Activated CD4-positive, alpha-beta memory T cell treated with anti-CD3 and anti-CD28 coated beads for 36 hours (primary cell): Measurements from ENCODE around the gene ING3. TPM values are rescaled to one million over a fixed set of nuclear protein-coding genes. Genes with fewer than 3 reads are reported as not detected.
"Not testable (repeated sequence)": the region's sequence is repeated elsewhere in the genome, so short reads cannot be mapped to it uniquely, and the experiment has no call there.

ENCODE experiments used
- CTCF ChIA-PET: fragments of 350-600 bp; sonication (Branson Sonifier 250); formaldehyde crosslinking; loops from one replicate; lab custom pipeline; 2021; ENCODE audit warnings: antibody characterized with exemption, inconsistent platforms; lab: Charles Lee
- POLR2A ChIA-PET: fragments of 350-600 bp; sonication (Branson Sonifier 250); formaldehyde crosslinking; loops from one replicate; lab custom pipeline; 2021; ENCODE audit warnings: antibody characterized with exemption; lab: Charles Lee
- DNase-seq: peaks from one replicate; pipeline ENCODE4 v3.0.0-alpha.2; 2020
- H3K27ac Mint-ChIP-seq: one replicate; pipeline ENCODE4 v1.8.0; 2021; ENCODE audit warnings: mixed read lengths
- H3K27me3 Mint-ChIP-seq: one replicate; pipeline ENCODE4 v1.8.0; 2021; ENCODE audit warnings: mixed read lengths
- H3K36me3 Mint-ChIP-seq: one replicate; pipeline ENCODE4 v1.8.0; 2021; ENCODE audit warnings: mixed read lengths
- H3K4me1 Mint-ChIP-seq: one replicate; pipeline ENCODE4 v1.8.0; 2021; ENCODE audit warnings: low read depth, mixed read lengths
- H3K4me3 Mint-ChIP-seq: one replicate; pipeline ENCODE4 v1.8.0; 2021; ENCODE audit warnings: mild to moderate bottlenecking, mixed read lengths
- H3K9me3 Mint-ChIP-seq: one replicate; pipeline ENCODE4 v1.8.0; 2021; ENCODE audit warnings: mixed read lengths
- intact Hi-C: fragments of 100-400 bp; cut with micrococcal nuclease; formaldehyde crosslinking; loops from one replicate; pipeline ENCODE4 v1.15.1; 2023
- total RNA-seq, 2 experiments: library from RNA; stranded (reverse); gene quantifications; one replicate each; pipeline ENCODE4 v1.2.3, GENCODE V29; 2021

Gene ING3
- total RNA-seq, 2 experiments from 2014 or later: 23.5 to 24.8 TPM

GRCh38 chr7:120998996-120999565 is 48.5 kb downstream of the ING3 start:
- Mint-ChIP-seq H3K27ac (no peak overlapping the region), H3K9me3 (no peaks in the 10 kb centered on the region), H3K4me3 (no peak overlapping the region), H3K27me3 (peaks cover 6% of the 10 kb centered on the region), H3K36me3 (no peaks in the 10 kb centered on the region), H3K4me1 (peaks cover 15% of the 10 kb centered on the region)
- POLR2A ChIA-PET: no interaction called here
- CTCF ChIA-PET: interaction anchor here (3.5 kb wide), 1 partner anchor 11 kb away, joined by 20 read pairs; the partner anchor contains the start of gene CPED1
- DNase-seq: no peak
- intact Hi-C loops: no loop called here

- Mint-ChIP-seq H3K27ac (no peak overlapping the region), H3K9me3 (no peaks in the 10 kb centered on the region), H3K27me3 (peaks cover 12% of the 10 kb centered on the region), H3K4me1 (peaks cover 15% of the 10 kb centered on the region), H3K4me3 (no peak overlapping the region), H3K36me3 (no peaks in the 10 kb centered on the region)
- ChIA-PET POLR2A (no interaction called here), CTCF (interaction anchor here (0.7 to 3.5 kb wide), 3 partner anchors 12 to 108 kb away, joined by 3 to 20 read pairs (median 6); partner anchors contain the start of gene CPED1)
- intact Hi-C loops: no loop called here
- DNase-seq: no peak
Observed at GRCh38 chr7:121000081-121000983, 49.8 kb downstream of the ING3 start.

- intact Hi-C loops: no loop called here
- ChIA-PET CTCF (interaction anchor here (1.2 to 1.9 kb wide), 2 partner anchors 14 to 107 kb away, joined by 6 to 11 read pairs; partner anchors contain the start of gene CPED1), POLR2A (no interaction called here)
- Mint-ChIP-seq H3K27me3 (peaks cover 18% of the 10 kb centered on the region), H3K36me3 (no peaks in the 10 kb centered on the region), H3K27ac (no peak overlapping the region), H3K4me3 (no peak overlapping the region), H3K4me1 (peaks cover 9% of the 10 kb centered on the region), H3K9me3 (no peaks in the 10 kb centered on the region)
- no peak for DNase-seq
Observed at GRCh38 chr7:121001234-121001906, 50.8 kb downstream of the ING3 start.

GRCh38 chr7:121002048-121002756 is 51.6 kb downstream of the ING3 start:
- no peak overlapping the region for H3K27ac Mint-ChIP-seq
- intact Hi-C loops: no loop called here

GRCh38 chr7:121002757-121003200 is 52.2 kb downstream of the ING3 start:
- POLR2A ChIA-PET: no interaction called here
- H3K27ac Mint-ChIP-seq: no peak overlapping the region
- CTCF ChIA-PET: interaction anchor here (1.9 kb wide), 1 partner anchor 15 kb away, joined by 11 read pairs; the partner anchor contains the start of gene CPED1

More at GRCh38 chr7:121002048-121002756, 51.6 kb downstream of the ING3 start:
- peaks cover 22% of the 10 kb centered on the region for H3K27me3 Mint-ChIP-seq
- POLR2A ChIA-PET: no interaction called here
- H3K4me1 Mint-ChIP-seq: peaks cover 4% of the 10 kb centered on the region
- H3K36me3 Mint-ChIP-seq: no peaks in the 10 kb centered on the region
- DNase-seq: no peak
- no peak overlapping the region for H3K4me3 Mint-ChIP-seq
- CTCF ChIA-PET: interaction anchor here (1.9 kb wide), 1 partner anchor 15 kb away, joined by 11 read pairs; the partner anchor contains the start of gene CPED1
- no peaks in the 10 kb centered on the region for H3K9me3 Mint-ChIP-seq

GRCh38 chr7:121003986-121004685 is 53.6 kb downstream of the ING3 start:
- peaks cover 20% of the 10 kb centered on the region for H3K27me3 Mint-ChIP-seq
- ChIA-PET POLR2A (no interaction called here), CTCF (no interaction called here)
- DNase-seq: no peak
- H3K36me3 Mint-ChIP-seq: no peaks in the 10 kb centered on the region
- no peaks in the 10 kb centered on the region for H3K9me3 Mint-ChIP-seq
- intact Hi-C loops: no loop called here
- peaks cover 4% of the 10 kb centered on the region for H3K4me1 Mint-ChIP-seq
- H3K4me3 Mint-ChIP-seq: no peak overlapping the region
- no peak overlapping the region for H3K27ac Mint-ChIP-seq

More at GRCh38 chr7:121002757-121003200, 52.2 kb downstream of the ING3 start:
- Mint-ChIP-seq H3K27me3 (peaks cover 22% of the 10 kb centered on the region), H3K4me3 (no peak overlapping the region), H3K36me3 (no peaks in the 10 kb centered on the region), H3K9me3 (no peaks in the 10 kb centered on the region), H3K4me1 (peaks cover 4% of the 10 kb centered on the region)
- intact Hi-C loops: no loop called here
- no peak for DNase-seq

- DNase-seq, intact Hi-C loops: not testable (repeated sequence)
Observed at GRCh38 chr7:121005058-121005457, 54.5 kb downstream of the ING3 start.

GRCh38 chr7:121005996-121006584 is 55.5 kb downstream of the ING3 start:
- H3K27ac Mint-ChIP-seq: no peak overlapping the region
- ChIA-PET POLR2A (no interaction called here), CTCF (interaction anchor here (0.7 to 0.8 kb wide), 2 partner anchors 10 to 18 kb away, joined by 3 to 7 read pairs; partner anchors contain the start of gene CPED1)
- H3K9me3 Mint-ChIP-seq: no peaks in the 10 kb centered on the region
- H3K4me1 Mint-ChIP-seq: no peaks in the 10 kb centered on the region
- H3K36me3 Mint-ChIP-seq: no peaks in the 10 kb centered on the region
- H3K27me3 Mint-ChIP-seq: peaks cover 20% of the 10 kb centered on the region
- DNase-seq: no peak
- intact Hi-C loops: no loop called here
- no peak overlapping the region for H3K4me3 Mint-ChIP-seq

More at GRCh38 chr7:121005058-121005457, 54.5 kb downstream of the ING3 start:
- CTCF ChIA-PET, H3K4me1 Mint-ChIP-seq, H3K9me3 Mint-ChIP-seq, H3K27ac Mint-ChIP-seq, H3K36me3 Mint-ChIP-seq, POLR2A ChIA-PET, H3K4me3 Mint-ChIP-seq: not testable (repeated sequence)
- peaks cover 20% of the 10 kb centered on the region for H3K27me3 Mint-ChIP-seq

GRCh38 chr7:121006711-121007315 is 56.2 kb downstream of the ING3 start:
- ChIA-PET CTCF (interaction anchor here (0.6 to 0.8 kb wide), 3 partner anchors 9 to 101 kb away, joined by 3 to 7 read pairs (median 3); partner anchors contain the start of gene CPED1), POLR2A (no interaction called here)
- no peaks in the 10 kb centered on the region for H3K36me3 Mint-ChIP-seq
- peaks cover 20% of the 10 kb centered on the region for H3K27me3 Mint-ChIP-seq
- H3K9me3 Mint-ChIP-seq: no peaks in the 10 kb centered on the region
- H3K4me3 Mint-ChIP-seq: no peak overlapping the region
- no peaks in the 10 kb centered on the region for H3K4me1 Mint-ChIP-seq
- H3K27ac Mint-ChIP-seq: no peak overlapping the region
- DNase-seq: no peak
- intact Hi-C loops: no loop called here

- Mint-ChIP-seq H3K36me3 (no peaks in the 10 kb centered on the region), H3K9me3 (no peaks in the 10 kb centered on the region), H3K4me3 (no peak overlapping the region), H3K4me1 (no peaks in the 10 kb centered on the region), H3K27ac (no peak overlapping the region), H3K27me3 (peaks cover 21% of the 10 kb centered on the region)
- POLR2A ChIA-PET: no interaction called here
- intact Hi-C loops: no loop called here
- no peak for DNase-seq
- CTCF ChIA-PET: no interaction called here
Observed at GRCh38 chr7:121008816-121009215, 58.2 kb downstream of the ING3 start.
